ENCODE results near the gene ATL2.
A peak's percentile ranks its signal among the peaks of the same experiment; 100 is the strongest.
"Not testable (repeated sequence)": the region's sequence is repeated elsewhere in the genome, so short reads cannot be mapped to it uniquely, and the experiment has no call there.

ATL2 gene

DNA sequence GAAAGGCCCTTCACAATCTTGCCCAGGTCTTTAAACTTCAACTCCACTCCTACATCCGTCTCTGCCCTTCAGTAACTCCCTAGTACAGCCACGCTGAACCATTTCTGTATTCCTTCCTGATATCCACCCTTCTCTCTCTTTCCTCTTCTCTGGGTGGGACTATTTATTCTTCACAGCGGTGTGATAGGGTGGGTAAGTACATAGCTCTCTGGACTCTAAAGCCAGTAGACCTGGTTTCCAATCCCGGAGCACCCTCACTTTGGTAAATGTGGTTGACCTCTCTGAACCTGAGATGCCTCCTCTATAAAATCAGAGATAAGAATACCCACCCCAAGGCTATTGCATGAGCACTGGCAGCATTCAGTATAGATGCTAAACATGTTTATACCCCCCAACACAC lies 86.7 kb downstream of the ATL2 start:
- DNase-seq (ENCODE audit: low read depth): no peak
- no peak for TF ChIP-seq CTCF (IDR thresholded peaks at IDR 0.05; ENCODE audit: low read length, missing control alignments)
- no peak overlapping the region for H3K4me3 ChIP-seq (replicated peaks; ENCODE audit: low read depth, low read length)

- no peak overlapping the region for H3K4me3 ChIP-seq (replicated peaks; ENCODE audit: low read depth, low read length)
- DNase-seq (ENCODE audit: low read depth): no peak
These were observed 92.1 kb downstream of the ATL2 start for GRCh38 chr2:38284971-38285370.

DNA sequence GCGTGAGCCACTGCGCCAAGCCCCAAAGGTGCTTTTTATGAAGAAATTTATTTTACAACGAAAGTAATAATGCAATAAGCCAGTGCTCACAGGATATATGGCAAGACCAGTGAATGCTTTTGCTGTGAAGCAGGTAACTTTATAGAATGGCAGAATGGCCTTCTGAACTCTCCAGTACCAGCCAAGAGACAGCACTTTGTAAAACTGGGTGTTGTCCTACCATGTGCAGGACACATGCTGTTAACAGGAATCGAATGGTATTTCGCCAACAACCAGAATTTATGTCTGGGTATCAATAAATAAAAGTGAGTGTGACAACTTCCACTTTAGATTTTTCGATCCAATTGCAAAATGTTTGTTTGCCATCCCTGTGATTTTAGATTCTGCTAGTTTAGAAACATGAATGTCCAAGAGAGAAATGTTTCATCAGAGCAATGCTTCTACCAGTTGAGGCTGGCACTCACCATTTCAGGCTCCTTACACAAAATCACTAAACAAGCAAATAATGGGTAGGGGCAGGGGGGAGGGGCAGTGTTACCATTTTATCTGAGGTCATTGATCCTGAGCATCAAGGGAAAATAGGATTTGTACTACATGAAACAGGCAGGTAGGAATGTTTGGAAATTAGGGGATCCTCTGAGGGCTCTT lies 95.9 kb downstream of the ATL2 start:
- no peak for DNase-seq (ENCODE audit: low read depth)
- no peak overlapping the region for H3K4me3 ChIP-seq (replicated peaks; ENCODE audit: low read depth, low read length)
- no peak for TF ChIP-seq CTCF (IDR thresholded peaks at IDR 0.05; ENCODE audit: low read length, missing control alignments)

More at GRCh38 chr2:38284971-38285370, 92.1 kb downstream of the ATL2 start:
- no peak for TF ChIP-seq CTCF (IDR thresholded peaks at IDR 0.05; ENCODE audit: low read length, missing control alignments)

- H3K4me3 ChIP-seq (replicated peaks; ENCODE audit: low read depth, low read length): no peak overlapping the region
- DNase-seq (ENCODE audit: low read depth): no peak
- no peak for TF ChIP-seq CTCF (IDR thresholded peaks at IDR 0.05; ENCODE audit: low read length, missing control alignments)
These were observed 97.9 kb downstream of the ATL2 start for GRCh38 chr2:38279201-38279600.

DNA sequence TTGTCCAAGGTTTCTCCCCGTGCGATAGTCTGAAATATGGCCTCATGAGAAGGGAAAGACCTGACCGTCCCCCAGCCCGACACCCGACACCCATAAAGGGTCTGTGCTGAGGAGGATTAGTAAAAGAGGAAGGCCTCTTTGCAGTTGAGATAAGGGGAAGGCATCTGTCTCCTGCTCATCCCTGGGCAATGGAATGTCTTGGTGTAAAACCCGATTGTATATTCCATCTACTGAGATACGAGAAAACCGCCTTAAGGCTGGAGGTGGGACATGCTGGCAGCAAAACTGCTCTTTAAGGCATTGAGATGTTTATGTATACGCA lies 99.0 kb downstream of the ATL2 start:
- not testable (repeated sequence) for DNase-seq (ENCODE audit: low read depth); H3K4me3 ChIP-seq (replicated peaks; ENCODE audit: low read depth, low read length)

GRCh38 chr2:38277245-38278116 lies 99.6 kb downstream of the ATL2 start:
- H3K4me3 ChIP-seq (replicated peaks; ENCODE audit: low read depth, low read length): no peak overlapping the region
- no peak for TF ChIP-seq CTCF (IDR thresholded peaks at IDR 0.05; ENCODE audit: low read length, missing control alignments)
- DNase-seq (ENCODE audit: low read depth): no peak

DNA sequence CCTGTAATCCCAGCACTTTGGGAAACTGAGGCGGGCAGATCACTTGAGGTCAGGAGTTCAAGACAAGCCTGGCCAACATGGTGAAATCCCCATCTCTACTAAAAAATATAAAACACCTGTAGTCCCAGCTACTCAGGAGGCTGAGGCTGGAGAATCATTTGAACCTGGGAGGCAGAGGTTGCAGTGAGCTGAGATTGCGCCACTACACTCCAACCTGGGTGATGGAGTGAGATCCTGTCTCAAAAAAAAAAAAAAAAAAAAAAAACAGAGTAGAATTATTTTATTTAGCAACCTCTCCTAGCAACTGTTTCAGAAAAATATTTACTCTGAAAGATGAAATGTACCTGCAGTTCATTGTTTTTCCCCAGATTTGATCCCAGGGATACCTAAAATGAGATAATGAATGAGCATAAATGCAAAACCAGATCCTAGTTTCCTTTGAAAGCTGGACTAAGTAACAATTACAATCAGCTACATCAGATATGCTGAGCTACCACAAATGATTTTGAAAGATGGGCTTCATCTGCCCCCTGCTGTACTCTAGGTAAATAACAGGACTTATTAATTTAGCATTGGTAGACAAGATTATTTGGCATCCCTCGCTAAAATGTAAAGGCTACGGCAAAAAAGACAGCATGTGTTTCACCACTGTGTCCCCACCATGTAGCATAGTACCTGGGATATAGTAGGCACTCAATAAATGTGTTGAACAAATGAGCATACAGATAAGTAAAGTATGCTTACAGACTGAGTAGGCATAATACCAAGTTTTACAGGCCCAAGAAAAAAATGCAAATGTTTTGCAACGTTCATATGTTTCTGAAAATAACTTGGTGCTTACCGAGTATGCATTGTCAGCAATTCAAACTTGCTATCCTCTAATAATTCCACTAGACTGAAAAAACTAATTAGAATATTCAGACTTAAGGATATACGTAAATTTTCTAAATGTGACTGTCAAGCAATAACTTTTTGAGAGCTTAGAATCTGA lies 102.5 kb downstream of the ATL2 start:
- peak; percentile 91 for DNase-seq (ENCODE audit: low read depth)
- TF ChIP-seq CTCF (IDR thresholded peaks at IDR 0.05; ENCODE audit: low read length, missing control alignments): peak; percentile 55
- H3K4me3 ChIP-seq (replicated peaks; ENCODE audit: low read depth, low read length): no peak overlapping the region
